Upper lobe of right lung (tissue), 1 donor: ENCODE data around the gene SMG5. TPM values are rescaled to one million over a fixed set of nuclear protein-coding genes. Genes with fewer than 3 reads are reported as not detected.

ENCODE experiments used
- ATAC-seq: fragments of 200-7000 bp; cut with Tn5 transposase; one replicate; pipeline ENCODE4 v1.9.1; 2020; ENCODE audit warnings: mild to moderate bottlenecking, moderate library complexity
- DNase-seq: peaks from one replicate; pipeline ENCODE4 v3.0.0-alpha.2; 2020
- H3K27ac ChIP-seq: fragments of 200-600 bp; one replicate; pipeline ENCODE4 v1.8.0; 2022
- H3K27me3 ChIP-seq: fragments of 200-600 bp; one replicate; pipeline ENCODE4 v1.8.0; 2022; ENCODE audit warnings: mild to moderate bottlenecking
- H3K36me3 ChIP-seq: fragments of 200-600 bp; one replicate; pipeline ENCODE4 v1.8.0; 2022
- H3K4me1 ChIP-seq: fragments of 200-600 bp; one replicate; pipeline ENCODE4 v1.8.0; 2022
- H3K4me3 ChIP-seq: fragments of 200-600 bp; one replicate; pipeline ENCODE4 v1.8.0; 2022; ENCODE audit warnings: mild to moderate bottlenecking
- H3K9me3 ChIP-seq: fragments of 200-600 bp; one replicate; pipeline ENCODE4 v1.8.0; 2022
- CTCF ChIP-seq: fragments of 200-600 bp; IDR thresholded peaks from one replicate; pipeline ENCODE4 v1.8.0; 2022; ENCODE audit warnings: antibody characterized with exemption
- intact Hi-C: fragments of 100-400 bp; cut with DNase I; formaldehyde crosslinking; loops from one replicate; pipeline ENCODE4 v1.11.0; 2022
- total RNA-seq: library from RNA; stranded (reverse); fragmentation: NEBNext Ultra II Directional; extraction: Animal tissue kit (Norgen Biotek cat#: 25700); gene quantifications from one replicate; pipeline ENCODE4 v1.2.1, GENCODE V29; 2021
- donor health status: DM: no; HTN: yes; CAD: no; lungs with severe emphysema.

The SMG5 gene
- total RNA-seq, 1 donor from 2014 or later = 64.8 TPM

- Histone ChIP-seq H3K36me3 (peaks cover 40% of the 10 kb centered on the region), H3K27me3 (no peaks in the 10 kb centered on the region), H3K27ac (peak overlapping the region; percentile 97), H3K4me3 (peak overlapping the region; percentile 74), H3K9me3 (no peaks in the 10 kb centered on the region), H3K4me1 (peaks cover 19% of the 10 kb centered on the region)
- no peak for TF ChIP-seq CTCF
- DNase-seq (no peak), ATAC-seq (no peak)
- intact Hi-C loops = no loop called here
Measured at GRCh38 chr1:156212130-156212529, 70.5 kb downstream of the SMG5 start.

GRCh38 chr1:156211243-156211642, 71.4 kb downstream of the SMG5 start:
- peaks cover 47% of the 10 kb centered on the region for H3K36me3 ChIP-seq
- no peak overlapping the region for H3K4me3 ChIP-seq
- DNase-seq = no peak
- H3K9me3 ChIP-seq = no peaks in the 10 kb centered on the region
- no peak for TF ChIP-seq CTCF
- H3K27me3 ChIP-seq = no peaks in the 10 kb centered on the region
- ATAC-seq = no peak
- H3K4me1 ChIP-seq = peaks cover 18% of the 10 kb centered on the region
- intact Hi-C loops = no loop called here
- no peak overlapping the region for H3K27ac ChIP-seq

- no peak for ATAC-seq
Measured at GRCh38 chr1:156204686-156205085, 77.9 kb downstream of the SMG5 start.

GRCh38 chr1:156203331-156203730, 79.3 kb downstream of the SMG5 start:
- intact Hi-C loops = no loop called here
- Histone ChIP-seq H3K27ac (peak overlapping the region; percentile 47), H3K27me3 (no peaks in the 10 kb centered on the region), H3K36me3 (peaks cover 72% of the 10 kb centered on the region), H3K4me1 (peaks cover 18% of the 10 kb centered on the region), H3K4me3 (no peak overlapping the region), H3K9me3 (no peaks in the 10 kb centered on the region)
- ATAC-seq (no peak), DNase-seq (no peak)
- TF ChIP-seq CTCF = no peak

More at GRCh38 chr1:156204686-156205085, 77.9 kb downstream of the SMG5 start:
- H3K27me3 ChIP-seq = no peaks in the 10 kb centered on the region
- H3K36me3 ChIP-seq = peaks cover 80% of the 10 kb centered on the region
- no peak for DNase-seq
- intact Hi-C loops = no loop called here
- H3K9me3 ChIP-seq = no peaks in the 10 kb centered on the region
- no peak overlapping the region for H3K4me3 ChIP-seq
- H3K27ac ChIP-seq = no peak overlapping the region
- TF ChIP-seq CTCF = no peak
- peaks cover 18% of the 10 kb centered on the region for H3K4me1 ChIP-seq

GRCh38 chr1:156200044-156200443, 82.6 kb downstream of the SMG5 start:
- intact Hi-C loops = no loop called here
- DNase-seq = no peak
- Histone ChIP-seq H3K4me3 (no peak overlapping the region), H3K4me1 (peaks cover 20% of the 10 kb centered on the region), H3K9me3 (no peaks in the 10 kb centered on the region), H3K27me3 (no peaks in the 10 kb centered on the region), H3K36me3 (peaks cover 62% of the 10 kb centered on the region), H3K27ac (no peak overlapping the region)
- ATAC-seq = no peak
- no peak for TF ChIP-seq CTCF

Other genes starting within 250 kb of the SMG5 start
- gene UBQLN4, start 229.0 kb downstream of the SMG5 start, total RNA-seq = 37.0 TPM
- 49.7 TPM for gene LAMTOR2, start 228.0 kb downstream of the SMG5 start, total RNA-seq
- 62.0 TPM for gene RAB25, start 221.7 kb downstream of the SMG5 start, total RNA-seq
- gene MEX3A, start 200.4 kb downstream of the SMG5 start, total RNA-seq = 0.52 TPM
- 235 TPM for gene LMNA, start 168.1 kb downstream of the SMG5 start, total RNA-seq
- gene SEMA4A, start 129.2 kb downstream of the SMG5 start, total RNA-seq = 30.7 TPM
- 24.9 TPM for gene SLC25A44, start 88.7 kb downstream of the SMG5 start, total RNA-seq
- gene PMF1, start 69.8 kb downstream of the SMG5 start, total RNA-seq = 47.4 TPM
- gene BGLAP, start 40.6 kb downstream of the SMG5 start, total RNA-seq = 2.4 TPM
- gene PAQR6, start 34.8 kb downstream of the SMG5 start, total RNA-seq = 1.9 TPM
- gene TMEM79, start 1.5 kb upstream of the SMG5 start, total RNA-seq = 3.3 TPM
- gene GLMP, start 12.9 kb upstream of the SMG5 start, total RNA-seq = 61.1 TPM
- gene VHLL, start 16.5 kb upstream of the SMG5 start, total RNA-seq = not detected
- 120 TPM for gene CCT3, start 55.5 kb upstream of the SMG5 start, total RNA-seq
- not detected for gene TSACC, start 55.7 kb upstream of the SMG5 start, total RNA-seq
- not detected for gene RHBG, start 86.4 kb upstream of the SMG5 start, total RNA-seq
- gene MEF2D, start 217.9 kb upstream of the SMG5 start, total RNA-seq = 60.8 TPM